Measurements from ENCODE around the gene PANX3. TPM values are rescaled to one million over a fixed set of nuclear protein-coding genes. Genes with fewer than 3 reads are reported as not detected.

PANX3 gene
- total RNA-seq, 1 donor from 2014 or later: not detected

DNA sequence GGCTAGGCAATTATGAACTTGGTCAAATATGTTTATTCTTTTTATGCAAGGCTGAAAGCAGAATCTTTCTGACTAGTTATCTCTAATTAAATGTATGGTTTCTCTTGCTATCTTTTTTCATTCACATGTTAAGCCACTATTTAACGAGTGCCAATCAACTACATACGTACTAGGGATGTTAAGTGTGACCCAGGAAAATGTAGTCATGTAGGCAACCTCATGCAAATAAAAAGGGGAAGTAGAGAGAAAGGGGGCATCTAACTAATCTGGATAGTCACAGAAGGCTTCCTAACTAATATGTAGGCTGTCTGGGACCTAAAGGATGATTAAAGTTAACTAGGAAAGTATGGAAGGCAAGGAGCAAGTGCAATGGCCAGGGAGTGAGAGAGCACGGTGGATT is 34.9 kb downstream of the PANX3 start:
- intact Hi-C loops (cut with DNase I): no loop called here
- no peak for DNase-seq (ENCODE audit: low spot score)

DNA sequence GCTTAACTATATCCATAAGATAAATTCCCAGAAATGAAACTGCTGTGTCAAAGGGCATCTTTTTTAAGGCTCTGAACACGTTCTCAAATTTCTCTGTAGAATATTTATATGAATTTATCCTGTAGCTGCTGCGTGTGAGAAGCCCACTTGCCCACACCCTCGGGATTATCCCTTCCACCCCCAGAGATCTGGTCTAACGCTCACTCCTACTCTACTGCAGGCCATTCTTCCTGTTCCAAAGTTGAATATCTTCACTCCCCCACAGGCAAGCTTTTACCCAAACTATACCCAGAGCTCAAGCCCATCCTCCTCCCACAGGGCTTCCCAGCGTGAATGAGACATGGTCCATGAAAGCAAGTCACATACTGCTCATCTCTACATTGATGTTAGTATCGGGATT is 37.4 kb downstream of the PANX3 start:
- DNase-seq (ENCODE audit: low spot score): no peak
- intact Hi-C loops (cut with DNase I): no loop called here

DNA sequence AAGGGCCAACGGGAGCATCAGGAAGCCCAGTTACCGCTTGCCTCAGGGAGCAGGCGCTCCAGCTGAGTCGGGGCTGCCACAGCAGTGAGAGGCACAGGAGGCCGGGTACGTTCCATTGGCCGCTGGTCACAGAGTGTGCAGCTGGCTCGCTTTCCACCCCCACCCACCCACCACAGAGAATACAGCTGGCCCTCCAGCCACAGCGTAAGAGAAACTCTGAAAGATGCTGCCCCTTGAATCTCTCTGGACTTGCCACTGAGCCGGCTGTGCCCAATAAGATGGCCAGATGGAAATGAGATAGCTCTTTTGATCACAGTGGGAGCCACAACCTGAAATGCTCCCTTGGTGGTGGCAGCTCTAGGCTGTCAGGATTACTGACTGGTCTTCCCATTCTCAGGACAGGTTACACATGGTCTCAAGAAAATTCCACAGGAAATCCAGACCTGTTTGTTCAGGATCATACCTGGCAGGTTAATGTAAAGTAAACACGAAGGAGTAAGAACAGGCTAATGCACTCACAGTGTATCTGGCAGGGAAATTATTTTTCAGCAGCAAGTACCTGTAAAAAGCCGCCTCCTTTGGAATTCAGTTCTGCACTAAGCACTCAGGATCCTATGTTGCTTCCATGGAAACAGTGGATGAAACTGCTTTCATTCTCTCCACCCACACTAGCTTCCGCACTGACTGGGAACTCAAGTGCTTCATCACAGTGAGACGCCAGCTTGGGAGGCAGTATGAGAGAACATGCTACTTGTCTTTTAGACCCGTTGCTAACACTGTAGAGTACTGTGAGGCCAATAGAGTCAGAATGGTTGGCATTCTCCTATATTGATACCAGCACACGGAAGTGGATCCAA is 45.8 kb downstream of the PANX3 start:
- intact Hi-C loops (cut with DNase I): no loop called here
- no peak for DNase-seq (ENCODE audit: low spot score)

DNA sequence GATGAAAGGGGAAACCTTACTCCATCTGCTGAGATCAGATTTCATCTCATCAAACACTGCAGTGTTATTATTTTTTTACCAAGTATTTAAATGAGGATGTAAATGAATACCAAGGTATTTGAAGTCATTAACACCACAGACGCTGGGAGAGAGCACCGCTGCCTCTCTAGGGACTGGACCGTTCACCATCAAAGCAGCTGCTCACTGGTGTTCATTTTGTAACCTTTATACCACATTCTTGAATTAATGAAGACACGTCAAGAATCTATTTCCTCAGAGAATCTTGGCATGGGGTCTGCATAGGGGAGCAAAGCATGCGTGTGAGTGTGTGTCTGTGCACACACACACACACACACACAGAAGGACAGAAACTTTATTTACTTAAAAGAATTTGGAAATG is 46.7 kb downstream of the PANX3 start:
- intact Hi-C loops (cut with DNase I): no loop called here
- DNase-seq (ENCODE audit: low spot score): no peak

DNA sequence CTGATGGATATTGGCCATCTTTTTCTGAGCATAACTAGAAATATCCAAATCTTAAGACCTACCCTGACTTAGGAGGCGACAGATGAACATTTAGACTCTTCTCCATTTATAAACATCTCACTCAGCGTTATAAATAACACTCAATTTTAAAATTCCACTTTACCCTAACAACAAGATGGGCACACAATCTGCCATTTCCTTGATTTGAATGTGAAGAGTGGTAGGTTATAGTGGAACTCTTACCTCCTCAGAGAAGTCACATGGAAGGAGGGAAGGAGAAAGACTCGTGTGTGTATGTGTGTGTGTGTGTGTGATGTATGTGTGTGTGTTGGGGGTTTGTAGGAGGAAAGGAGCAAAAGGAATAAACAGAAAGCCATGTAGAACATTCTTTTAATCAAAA is 47.3 kb downstream of the PANX3 start:
- intact Hi-C loops (cut with DNase I): no loop called here
- DNase-seq (ENCODE audit: low spot score): no peak

DNA sequence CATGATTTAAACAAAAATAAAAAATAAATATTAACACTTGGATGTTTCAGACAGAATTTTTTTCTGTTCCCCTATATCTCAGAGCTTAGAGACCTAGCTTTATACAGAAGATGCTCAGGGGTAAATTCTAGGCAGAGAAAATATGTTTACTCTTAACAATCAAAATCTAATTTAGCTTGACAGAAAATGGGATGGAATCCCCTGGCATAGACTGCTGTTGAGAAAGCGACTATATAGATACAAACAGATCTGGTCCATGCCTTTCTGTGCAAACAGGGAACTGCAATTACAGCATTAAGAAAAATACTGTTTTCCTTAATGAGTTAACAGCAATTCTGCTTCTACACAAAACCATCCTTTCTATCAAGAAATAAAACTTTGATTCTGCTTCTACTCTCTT is 47.8 kb downstream of the PANX3 start:
- intact Hi-C loops (cut with DNase I): no loop called here
- DNase-seq (ENCODE audit: low spot score): no peak

DNA sequence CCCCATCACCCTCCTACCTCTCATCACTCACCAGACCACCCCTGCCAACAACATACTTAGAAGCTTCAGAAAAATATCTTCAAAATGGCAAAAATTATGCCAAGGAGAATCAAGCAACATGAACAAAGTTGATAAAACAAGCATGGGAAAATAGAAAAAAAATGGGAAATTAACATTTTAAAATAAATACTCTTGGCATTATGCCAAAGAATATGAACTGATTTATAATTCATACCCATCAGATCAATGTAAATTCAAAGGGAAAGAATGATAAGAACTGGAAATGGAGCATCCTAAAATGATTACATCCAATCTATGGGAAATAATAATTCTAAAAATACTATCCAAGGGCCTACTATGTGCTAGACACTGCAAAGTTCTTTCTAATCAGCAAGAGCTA is 50.3 kb downstream of the PANX3 start:
- no peak for DNase-seq (ENCODE audit: low spot score)
- intact Hi-C loops (cut with DNase I): no loop called here

DNA sequence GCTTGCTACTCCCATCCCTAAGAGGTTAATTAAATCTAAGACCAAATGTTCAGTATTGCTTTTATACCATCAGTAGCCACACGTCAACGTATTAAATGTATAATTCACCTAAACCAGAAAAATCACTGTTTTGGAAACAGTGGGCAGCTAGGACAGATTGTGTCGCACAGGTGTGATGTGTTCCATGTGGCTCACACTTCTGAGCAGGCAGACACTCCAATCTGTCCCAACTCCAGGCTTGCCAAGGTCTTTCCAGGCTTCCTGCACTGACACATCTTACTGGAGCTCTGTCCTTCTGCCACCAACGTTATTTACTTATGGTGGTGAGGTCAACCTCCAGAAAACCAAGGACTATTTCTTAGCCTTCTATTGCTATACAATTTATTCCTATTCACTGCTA is 50.9 kb downstream of the PANX3 start:
- intact Hi-C loops (cut with DNase I): no loop called here
- DNase-seq (ENCODE audit: low spot score): no peak

DNA sequence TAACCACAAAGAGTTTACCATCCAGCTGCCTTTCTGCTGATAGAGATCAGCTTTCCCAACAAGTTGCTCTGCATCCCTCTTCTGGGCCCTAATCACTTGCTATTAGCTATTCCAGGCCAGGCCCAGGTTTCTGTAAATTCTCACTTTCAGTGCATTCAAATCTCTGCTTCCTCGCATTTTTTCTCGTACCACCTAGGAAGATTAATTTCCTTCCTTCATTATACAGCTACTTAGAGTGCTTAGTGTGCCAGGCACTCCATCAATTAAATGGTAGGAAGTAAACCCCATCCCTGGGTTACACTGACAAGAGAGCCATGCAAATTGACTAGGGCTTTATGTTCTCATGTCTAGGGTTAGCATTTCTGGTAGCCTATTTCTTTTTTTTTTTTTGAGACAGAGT is 52.6 kb downstream of the PANX3 start:
- intact Hi-C loops (cut with DNase I): no loop called here
- DNase-seq (ENCODE audit: low spot score): no peak

DNA sequence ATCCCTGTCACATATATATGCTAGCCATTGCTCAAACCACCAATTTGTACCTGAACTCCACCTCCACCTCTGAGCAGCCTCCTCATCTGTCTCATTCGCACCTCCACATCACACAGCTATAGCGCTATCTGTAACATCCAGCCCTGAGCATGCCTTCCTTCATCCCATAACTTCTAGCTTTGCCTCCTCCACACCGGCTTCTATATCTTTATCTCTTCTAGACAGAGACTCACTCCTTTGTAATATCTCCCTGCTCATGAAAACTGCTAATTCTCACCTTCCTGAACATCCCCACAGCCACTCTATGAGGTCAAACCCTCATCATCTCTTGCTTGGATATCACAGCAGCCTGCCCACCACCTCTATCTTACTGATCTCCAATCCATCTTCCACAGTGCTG is 56.4 kb downstream of the PANX3 start:
- DNase-seq (ENCODE audit: low spot score): no peak
- intact Hi-C loops (cut with DNase I): no loop called here

DNA sequence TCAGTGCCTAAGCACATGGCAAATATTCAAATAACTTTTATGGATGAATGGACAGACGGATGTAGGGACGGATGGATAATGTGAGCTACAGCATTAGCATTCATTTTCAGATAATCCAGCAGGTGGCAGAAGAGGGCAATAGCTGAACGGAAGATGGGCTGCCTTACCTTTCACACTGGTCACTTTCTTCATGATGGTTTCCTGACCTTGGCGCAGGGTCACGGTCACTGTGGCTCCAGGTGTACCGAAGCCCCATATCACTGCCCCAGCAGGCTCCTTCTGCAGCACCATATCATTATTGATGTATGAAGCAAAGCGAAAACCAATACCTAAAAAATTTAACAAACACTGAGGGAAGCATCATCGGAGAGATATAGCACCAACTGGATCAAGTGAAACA is 58.0 kb downstream of the PANX3 start:
- intact Hi-C loops (cut with DNase I): loop anchor here (1.0 kb wide), 2 partner anchors 94 to 168 kb away; no protein-coding TSS in a partner anchor
- DNase-seq (ENCODE audit: low spot score): no peak

Other genes with a start within 250 kb of the PANX3 start
- not detected for gene OR8B2, start 226.9 kb upstream of the PANX3 start, total RNA-seq
- gene OR8B3, start 212.4 kb upstream of the PANX3 start, total RNA-seq: not detected
- gene OR8B4, start 186.6 kb upstream of the PANX3 start, total RNA-seq: not detected
- not detected for gene OR8B8, start 165.7 kb upstream of the PANX3 start, total RNA-seq
- gene OR8B12, start 67.8 kb upstream of the PANX3 start, total RNA-seq: not detected
- gene OR8A1, start 41.4 kb upstream of the PANX3 start, total RNA-seq: not detected
- gene TBRG1, start 11.4 kb downstream of the PANX3 start, total RNA-seq: 21.3 TPM
- 42.5 TPM for gene SIAE, start 62.3 kb downstream of the PANX3 start, total RNA-seq
- gene SPA17, start 62.5 kb downstream of the PANX3 start, total RNA-seq: 1.8 TPM
- 6.4 TPM for gene NRGN, start 128.5 kb downstream of the PANX3 start, total RNA-seq
- 1.2 TPM for gene VSIG2, start 140.8 kb downstream of the PANX3 start, total RNA-seq
- gene ESAM, start 150.9 kb downstream of the PANX3 start, total RNA-seq: 50.2 TPM
- gene MSANTD2, start 189.0 kb downstream of the PANX3 start, total RNA-seq: 5.3 TPM